ENCODE measurements around the gene SYNGR2.
"Not testable (repeated sequence)": the region's sequence is repeated elsewhere in the genome, so short reads cannot be mapped to it uniquely, and the experiment has no call there.

Gene SYNGR2

DNA sequence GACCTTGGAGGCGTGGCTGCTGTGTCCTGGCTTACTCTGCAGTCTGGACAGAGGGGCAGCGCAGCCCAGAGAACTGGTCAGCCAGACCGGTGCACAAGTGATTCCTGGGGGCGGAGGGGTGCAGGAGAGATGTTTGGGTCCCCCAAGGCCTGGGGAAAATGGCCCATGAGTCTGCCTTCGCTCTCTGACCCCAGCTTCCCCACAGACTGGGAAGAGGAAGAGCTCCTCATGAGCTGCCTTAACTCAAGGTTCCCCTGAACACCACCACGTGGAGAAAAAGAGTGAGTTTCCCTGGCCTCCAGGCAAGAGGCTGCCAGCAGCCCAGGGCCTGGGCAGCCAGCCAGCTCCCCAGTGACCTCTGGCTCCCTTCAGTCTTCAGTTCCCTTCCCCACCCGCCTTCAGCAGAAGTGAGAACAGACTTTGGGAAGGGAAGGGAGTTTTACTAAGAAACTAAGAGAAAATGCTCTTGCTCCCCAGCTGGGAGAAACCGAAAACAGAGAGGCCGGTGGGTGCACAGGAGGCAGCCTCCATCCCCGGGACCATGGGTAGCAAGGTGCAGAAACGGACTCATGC is 24.1 kb upstream of the SYNGR2 start:
- peak; percentile 65 for DNase-seq

DNA sequence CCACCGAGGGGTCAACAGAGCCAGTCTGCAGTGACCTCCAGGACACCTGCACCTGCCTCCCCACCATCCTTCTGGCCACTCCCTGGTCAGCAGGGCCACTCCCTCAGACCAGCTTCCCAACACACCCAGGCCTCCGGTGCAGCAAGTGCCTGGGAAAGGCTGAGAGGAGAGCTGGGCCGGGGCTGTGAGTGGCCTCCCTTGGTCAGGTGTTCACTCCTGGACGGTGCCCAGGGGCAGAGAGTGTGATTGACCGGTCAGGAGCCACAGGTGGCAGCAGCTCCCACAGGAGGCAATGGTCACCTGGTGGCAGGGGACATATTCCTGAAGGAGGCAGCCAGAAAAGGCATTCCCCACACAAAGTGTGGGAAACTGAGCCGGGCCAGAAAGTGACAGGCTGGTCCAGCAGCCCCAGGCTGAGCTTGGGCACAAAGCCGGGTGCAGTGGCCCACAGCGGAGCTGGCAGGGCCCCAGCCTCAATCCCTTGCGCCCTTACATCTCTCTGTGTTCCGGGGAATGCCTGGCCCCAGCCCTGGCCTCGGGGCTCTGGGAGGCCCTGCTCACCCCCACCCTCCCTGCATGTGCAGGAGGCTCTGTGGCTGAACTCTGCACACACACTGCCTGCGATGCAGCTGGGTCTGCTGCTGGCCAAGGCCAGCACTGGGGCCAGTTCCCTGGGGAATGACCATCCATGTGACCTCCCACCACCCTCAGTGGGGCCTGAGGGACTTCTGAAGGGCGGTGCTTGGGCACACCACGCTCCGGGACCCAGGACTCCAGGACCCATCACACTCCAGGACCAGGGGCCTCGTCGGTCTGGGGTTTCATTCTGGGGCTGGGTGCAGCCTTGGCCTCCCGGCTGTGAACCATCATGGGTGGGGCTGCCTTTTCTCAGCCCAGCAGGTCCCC is 23.4 kb upstream of the SYNGR2 start:
- DNase-seq = no peak

DNA sequence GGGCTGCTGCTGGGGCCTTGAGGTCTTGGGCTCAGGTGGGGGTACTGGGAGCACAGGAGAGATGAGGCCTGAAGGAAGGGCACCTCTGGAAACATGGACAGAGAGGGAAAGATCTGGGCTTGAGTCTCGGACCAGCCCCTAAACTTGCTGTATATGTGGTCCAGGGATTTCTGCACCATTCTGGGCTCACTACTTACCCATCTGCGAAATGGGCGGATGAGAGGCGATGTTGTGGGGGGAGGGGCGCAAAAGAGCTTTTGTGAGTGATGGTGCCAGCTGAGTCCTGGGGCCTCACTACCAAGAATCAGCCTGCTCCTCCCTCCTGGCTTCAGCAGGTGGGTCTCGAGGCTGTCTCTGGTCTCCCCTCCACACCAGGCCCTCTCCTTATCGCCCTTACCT is 21.9 kb upstream of the SYNGR2 start:
- DNase-seq = no peak

DNA sequence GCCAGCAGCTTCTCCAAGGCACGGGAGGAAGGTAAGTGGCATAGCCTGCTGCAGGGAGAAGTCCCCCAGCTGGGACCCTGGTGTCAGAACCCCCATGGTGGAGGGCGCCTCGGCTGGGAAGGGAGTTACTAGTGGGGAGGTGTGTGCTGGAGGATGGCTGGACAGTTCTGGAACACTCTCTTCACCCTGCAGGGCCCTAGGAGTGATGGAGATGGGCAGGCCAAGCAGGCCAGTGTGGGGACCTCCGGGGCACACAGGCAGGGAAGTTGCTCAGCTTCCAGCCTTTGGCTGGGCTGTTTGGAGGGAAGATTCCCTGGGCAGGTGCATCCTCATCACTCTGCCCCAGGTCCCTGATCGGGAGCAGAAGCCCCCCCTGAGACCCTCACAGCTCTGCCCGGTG is 21.5 kb upstream of the SYNGR2 start:
- DNase-seq = no peak

DNA sequence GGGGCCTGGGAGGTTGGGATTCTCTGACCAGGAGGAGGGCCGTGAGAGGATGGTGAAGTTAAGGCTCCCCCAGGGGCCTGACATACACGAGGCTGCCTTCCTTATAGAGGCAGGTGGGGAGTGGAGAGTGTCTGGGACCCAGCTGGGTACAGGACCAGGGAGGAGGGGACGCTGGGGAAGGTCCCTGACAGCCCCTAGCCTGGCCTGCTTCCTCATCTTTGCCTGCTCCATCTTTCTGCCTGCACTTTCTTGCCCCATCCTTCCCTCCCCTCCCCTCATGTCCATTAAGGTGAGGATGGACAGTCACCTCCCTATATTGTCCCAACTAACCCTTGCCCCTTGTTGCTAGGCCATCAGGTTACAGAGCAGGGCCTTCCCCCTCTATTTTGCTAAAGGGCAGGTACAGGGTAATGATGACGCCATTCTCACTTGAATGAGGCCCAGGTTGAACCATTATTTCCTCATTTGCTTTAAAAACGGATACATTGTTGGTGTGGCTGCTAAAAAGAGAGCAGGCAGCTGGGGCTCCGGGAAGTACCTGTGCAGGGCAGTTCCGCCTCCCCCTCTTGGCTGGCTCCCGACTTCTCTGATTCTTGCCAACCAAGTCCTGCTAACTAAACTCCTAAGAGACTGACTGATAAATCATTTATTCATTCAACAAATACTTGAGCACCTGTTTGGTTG is 20.9 kb upstream of the SYNGR2 start:
- no peak for DNase-seq

DNA sequence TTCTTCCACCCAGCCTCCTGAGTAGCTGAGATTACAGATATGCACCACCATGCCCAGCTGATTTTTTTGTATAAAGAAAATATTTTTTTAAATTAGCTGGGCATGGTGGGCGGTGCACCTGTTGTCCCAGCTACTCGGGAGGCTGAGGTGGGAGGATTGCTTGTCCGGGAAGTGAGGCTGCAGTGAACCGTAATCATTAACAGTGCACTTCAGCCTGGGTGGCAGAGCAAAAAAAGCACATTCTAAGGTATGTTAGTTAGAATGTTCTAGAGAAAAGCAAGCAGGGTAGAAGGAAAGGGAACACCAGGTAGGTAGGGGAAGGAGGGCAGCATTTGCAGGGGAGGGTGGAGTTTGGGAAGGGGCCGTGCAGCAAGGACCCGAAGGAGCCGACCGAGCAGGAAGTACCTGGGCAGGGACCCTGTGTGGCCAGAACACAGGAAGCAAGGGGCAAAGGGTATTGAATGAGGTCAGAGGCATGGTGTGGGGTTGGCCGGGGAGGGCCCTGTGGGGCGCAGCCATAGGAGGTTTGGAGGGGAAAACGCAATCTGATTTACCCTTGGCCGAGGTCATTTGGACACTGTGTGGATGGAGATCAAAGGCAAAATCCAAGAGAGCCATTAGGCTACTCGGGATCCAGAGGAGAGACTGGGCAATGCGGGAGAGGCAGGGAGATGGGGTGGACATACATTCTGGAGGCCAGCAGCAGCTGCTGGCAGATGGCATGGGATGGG is 19.9 kb upstream of the SYNGR2 start:
- no peak for DNase-seq

DNA sequence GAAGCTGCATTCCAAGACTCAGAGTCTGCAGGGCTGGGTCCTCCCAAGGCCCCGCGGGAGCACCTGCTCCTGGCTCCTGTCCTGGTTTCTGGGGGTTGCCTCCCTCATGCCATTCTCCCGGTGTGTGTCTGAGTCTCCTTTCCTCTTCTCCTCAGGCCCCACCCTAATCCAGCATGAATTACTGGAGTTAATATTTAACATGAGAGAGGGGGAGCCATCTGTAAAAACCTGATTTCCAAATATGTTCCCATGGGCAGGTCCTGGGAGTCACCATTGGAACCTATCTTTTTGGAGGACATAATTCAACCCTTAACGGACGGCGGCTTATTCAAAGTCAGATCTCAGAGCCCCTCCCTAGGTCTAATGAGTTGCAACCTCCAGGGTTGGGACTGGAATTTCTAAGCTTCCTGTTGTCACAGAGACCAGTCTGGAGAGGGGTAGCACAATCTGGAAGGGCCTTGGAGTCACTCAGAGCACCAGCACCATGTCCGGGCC is 16.8 kb upstream of the SYNGR2 start:
- DNase-seq = no peak

DNA sequence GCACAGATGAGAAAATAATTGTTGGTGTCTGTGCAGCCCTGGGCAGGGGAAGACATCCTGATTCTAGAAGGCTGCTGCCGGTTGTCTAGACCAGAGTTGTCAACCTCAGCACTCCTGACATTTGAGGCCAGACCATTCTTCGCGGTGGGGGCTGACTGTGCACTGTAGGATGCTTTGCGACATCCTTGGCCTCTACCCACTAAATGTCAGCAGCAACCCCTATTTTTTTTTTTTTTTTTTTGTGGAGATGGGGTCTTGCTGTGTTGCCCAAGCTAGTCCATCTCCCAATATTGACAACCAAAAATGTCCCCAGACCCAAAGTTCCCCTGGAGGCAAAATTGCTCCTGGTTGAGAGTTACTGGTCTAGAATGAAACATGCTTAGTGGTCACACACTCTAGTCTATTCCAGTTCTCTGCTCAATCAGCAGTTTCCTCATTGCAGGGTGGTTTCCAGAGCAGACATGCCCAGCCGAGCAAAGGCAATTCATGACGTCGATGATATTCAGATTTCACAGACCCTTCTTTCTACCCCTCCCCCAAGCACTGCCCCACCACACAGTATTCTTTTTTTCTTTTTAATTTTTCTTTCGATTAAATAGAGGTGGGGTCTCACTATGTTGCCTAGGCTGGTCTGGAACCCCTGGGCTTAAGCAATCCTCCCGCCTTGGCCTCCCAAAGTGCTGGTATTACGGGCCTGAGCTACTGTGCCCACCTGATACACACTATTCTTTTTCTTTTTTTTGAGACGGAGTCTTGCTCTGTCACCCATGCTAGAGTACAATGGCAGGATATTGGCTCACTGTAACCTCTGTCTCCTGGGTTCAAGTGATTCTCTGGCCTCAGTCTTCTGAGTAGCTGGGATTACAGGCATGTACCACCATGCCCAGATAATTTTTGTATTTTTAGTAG is 13.2 kb upstream of the SYNGR2 start:
- DNase-seq = no peak

DNA sequence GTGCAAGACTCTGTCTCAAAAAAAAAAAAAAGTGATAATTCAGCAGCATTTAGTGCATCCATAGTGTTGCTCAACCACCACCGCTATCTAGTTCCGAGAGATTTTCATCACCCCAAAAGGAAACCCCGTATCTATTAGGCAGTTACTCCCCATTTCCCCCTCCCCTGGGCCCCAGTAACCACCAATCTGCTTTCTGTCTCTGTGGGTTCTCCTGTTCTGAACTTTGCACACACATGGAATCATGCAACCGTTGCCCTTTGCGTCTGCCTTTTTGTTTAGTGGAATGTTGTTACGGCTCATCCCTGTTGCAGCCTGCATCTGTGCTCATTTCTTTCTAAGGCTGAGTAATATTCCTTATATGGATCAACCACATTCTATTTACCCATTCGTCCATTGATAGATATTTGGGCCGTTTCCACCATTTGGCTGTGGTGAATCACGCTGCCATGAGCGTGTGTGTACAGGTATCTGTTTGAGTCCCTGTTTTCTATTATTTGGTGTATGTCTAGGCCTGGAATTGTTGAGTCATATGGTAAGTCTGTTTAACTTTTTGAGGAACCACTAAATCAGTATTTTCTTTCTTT is 8.7 kb upstream of the SYNGR2 start:
- no peak for DNase-seq

DNA sequence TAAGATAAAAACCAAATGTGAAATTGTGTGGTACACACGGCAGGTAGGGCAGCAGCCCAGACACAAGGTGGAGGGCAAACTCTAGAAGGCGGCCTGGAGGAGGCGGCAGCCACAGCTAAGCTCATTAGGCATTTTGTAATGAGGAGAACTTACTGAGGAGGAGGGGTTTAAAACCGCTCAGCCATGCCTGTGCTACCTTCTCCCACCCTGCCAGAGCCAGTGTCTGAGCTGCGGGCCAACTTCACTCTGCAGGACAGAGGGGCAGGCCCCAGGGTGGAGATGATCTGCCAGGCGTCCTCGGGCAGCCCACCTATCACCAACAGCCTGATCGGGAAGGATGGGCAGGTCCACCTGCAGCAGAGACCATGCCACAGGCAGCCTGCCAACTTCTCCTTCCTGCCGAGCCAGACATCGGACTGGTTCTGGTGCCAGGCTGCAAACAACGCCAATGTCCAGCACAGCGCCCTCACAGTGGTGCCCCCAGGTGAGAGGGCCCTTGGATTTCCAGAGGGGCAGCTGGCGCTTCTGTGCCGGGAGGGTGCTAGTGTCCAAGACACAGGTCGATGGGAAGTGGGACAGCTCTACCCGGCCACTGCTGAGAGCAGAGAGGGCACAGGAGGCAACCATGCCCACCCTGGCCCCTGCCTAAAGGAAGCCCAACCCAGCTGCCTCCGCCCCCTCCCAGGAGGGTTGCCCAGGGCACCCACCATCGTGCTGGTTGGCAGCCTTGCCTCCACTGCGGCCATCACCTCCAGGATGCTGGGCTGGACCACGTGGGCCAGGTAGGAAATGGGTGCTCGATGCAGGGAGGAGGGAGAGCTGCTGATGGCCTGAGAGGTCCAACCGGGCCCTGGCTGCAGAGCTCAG is 4.3 kb upstream of the SYNGR2 start:
- DNase-seq = no peak

DNA sequence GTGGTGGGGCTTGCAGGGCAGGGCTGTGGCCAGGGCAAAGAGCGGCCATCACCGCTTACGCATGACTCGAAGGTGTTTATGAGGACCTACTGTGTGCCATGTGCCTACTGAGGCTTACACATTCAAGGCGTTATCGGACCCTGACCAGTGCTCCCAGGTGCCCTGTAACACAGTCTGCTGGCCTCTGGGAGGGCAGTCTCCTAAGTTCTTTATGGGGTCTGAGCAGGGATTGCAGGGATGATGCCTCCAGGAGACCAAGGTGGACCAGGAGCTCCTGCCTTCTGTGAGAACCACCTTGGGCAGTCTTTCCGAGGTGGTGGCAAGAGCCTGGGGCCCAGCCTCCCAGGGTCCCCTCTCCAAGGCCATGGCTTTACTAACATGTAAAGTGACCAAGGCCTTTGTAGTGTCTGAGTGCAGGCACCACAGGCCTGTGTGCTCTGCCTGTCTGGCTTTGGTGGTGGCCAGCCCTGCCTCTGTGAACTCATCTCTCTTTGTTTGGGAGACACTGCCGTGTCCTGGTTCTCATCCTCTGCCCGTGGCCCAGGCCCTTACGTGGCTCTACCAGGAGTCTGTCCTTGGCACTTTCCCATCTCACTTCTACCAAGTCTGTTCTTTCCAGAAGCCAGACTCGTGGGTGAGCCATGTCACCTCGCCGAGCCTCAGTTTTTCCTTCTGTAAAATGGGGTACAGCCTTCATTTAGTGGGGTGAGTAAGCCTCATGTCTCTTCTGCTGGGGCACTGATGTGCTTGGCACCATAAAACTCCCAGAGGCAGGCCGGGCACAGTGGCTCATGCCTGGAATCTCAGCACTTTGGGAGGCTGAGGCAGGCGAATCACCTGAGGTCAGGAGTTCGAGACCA is 3.4 kb upstream of the SYNGR2 start:
- no peak for DNase-seq

DNA sequence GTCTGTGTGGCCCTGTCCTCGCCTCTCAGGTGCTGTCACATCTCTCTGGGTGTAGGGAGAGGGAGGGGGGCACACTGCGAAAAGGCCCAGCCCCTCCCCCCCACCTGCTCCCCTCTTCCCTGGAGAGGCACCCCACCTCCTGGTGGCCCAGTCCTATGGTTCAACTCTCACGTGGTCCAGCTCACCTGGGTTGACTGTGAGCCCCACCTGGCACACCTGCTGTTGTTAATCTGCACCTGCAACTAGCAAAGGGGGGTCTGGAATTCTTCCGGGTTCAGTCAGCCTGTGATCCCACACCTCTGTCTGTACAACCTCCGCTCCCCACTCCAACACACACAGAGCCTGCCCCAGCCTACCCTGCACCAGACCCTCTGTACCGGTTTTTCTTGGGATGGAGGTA is 2.0 kb upstream of the SYNGR2 start:
- DNase-seq = no peak

DNA sequence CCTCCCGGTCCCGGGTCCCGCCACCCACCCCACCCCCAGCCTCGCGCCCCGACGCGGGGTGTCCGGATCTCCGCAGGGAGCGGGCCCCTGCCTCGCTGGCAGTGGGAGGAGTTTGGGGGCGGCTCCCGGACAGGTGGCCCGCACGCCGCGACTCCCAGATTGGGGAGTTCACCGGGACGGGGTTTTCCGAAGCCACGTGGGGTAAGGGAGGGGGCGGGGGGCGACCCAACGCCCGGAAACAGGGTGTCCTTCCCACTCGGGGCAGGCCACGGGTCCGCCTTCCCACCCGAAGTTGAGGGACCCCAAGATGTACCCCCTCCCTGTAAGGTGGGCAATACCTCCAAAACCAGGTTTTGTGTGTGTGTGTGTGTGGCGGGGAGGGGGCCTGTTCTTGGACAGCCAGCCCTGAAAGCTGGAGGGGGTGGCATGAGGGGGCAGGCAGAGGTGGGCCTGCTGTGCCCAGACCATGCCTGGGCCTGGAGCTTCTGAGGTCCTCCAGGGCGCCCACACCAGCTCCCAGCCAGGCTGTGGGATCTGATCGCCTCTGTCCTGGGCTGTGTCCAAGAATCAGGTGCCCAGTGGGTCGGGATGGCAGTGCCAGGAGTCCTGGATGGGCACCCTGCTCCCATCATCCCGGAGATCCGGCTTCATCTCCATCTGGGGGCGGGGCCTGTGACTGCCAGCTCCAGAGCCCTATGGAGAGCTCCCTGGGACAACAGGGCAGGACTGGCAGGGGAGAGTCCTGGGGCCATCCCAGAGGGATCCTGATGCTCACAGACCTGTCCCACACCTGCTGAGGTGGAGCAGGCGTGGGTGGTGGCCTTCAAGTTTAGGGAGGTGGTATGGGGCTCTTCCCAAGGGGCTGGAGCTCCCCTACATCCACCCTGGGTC is 767 bp downstream of the SYNGR2 start:
- peak; percentile 64 for DNase-seq

DNA sequence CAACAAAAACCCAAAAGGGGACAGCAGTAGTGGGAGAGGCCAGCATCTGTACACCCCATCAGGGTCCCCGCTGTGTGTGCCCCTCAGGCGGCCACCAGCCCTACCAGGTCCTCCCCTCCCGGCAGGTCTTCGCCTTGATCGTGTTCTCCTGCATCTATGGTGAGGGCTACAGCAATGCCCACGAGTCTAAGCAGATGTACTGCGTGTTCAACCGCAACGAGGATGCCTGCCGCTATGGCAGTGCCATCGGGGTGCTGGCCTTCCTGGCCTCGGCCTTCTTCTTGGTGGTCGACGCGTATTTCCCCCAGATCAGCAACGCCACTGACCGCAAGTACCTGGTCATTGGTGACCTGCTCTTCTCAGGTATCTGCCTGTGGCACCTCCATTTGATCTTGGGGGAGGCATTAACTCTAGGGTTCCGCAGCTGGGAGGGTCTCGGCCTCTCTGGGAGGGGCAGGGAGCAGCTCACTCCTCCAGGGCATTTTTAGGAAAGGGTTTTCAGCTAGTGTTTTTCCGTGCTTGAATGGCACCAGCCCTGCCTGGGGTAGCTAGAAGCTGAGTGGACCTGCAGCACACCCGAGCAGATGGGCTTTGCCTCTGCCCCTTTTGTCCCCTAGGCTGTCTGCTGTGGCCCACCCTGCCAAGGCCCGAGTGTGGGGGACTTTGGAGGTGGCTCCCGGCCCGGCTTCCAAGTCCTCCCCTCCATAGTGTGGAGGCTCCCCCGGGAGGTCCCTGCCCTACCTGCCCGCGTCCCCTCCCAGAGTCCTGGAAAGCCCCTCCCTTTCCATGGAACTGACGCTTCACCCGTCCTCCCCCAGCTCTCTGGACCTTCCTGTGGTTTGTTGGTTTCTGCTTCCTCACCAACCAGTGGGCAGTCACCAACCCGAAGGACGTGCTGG is 2.6 kb downstream of the SYNGR2 start:
- no peak for DNase-seq

DNA sequence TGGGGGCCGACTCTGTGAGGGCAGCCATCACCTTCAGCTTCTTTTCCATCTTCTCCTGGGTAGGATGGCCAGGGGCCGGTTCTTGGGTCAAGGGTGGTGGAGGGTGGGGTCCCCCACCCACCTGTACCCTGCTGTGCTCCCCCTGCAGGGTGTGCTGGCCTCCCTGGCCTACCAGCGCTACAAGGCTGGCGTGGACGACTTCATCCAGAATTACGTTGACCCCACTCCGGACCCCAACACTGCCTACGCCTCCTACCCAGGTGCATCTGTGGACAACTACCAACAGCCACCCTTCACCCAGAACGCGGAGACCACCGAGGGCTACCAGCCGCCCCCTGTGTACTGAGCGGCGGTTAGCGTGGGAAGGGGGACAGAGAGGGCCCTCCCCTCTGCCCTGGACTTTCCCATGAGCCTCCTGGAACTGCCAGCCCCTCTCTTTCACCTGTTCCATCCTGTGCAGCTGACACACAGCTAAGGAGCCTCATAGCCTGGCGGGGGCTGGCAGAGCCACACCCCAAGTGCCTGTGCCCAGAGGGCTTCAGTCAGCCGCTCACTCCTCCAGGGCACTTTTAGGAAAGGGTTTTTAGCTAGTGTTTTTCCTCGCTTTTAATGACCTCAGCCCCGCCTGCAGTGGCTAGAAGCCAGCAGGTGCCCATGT is 3.3 kb downstream of the SYNGR2 start:
- not testable (repeated sequence) for DNase-seq

DNA sequence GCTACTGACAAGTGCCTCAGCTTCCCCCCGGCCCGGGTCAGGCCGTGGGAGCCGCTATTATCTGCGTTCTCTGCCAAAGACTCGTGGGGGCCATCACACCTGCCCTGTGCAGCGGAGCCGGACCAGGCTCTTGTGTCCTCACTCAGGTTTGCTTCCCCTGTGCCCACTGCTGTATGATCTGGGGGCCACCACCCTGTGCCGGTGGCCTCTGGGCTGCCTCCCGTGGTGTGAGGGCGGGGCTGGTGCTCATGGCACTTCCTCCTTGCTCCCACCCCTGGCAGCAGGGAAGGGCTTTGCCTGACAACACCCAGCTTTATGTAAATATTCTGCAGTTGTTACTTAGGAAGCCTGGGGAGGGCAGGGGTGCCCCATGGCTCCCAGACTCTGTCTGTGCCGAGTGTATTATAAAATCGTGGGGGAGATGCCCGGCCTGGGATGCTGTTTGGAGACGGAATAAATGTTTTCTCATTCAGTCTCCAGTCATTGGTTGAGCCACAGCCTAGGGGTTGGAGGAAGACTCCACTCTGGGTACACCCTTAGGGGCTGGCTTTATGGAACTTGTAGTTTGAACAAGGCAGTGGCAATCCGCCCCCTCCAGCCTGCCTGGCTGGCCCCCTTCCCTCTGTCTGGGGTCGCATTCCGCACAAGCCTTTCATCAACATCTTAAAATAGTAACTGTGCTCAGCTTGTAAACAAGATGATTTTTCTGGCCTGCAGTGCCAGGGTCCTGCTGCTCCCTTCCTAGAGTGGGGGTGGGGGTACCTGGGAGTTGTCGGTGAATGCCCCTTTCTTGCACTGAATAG is 4.1 kb downstream of the SYNGR2 start:
- DNase-seq = no peak

Measured in T1000 (cell line).